H9 (cell line): ENCODE data around the gene ZMIZ1. TPM values are rescaled to one million over a fixed set of nuclear protein-coding genes. Genes with fewer than 3 reads are reported as not detected.
A peak's percentile ranks its signal among the peaks of the same experiment; 100 is the strongest.

Experiments
- DNase-seq: peaks from one replicate; pipeline ENCODE4 v3.0.0-alpha.2; 2017
- H2AFZ ChIP-seq: one replicate; pipeline ENCODE4 v1.6.1; 2013; ENCODE audit warnings: mild to moderate bottlenecking, low read length, control low read depth, moderate library complexity
- H2AK5ac ChIP-seq: 2 replicates; pipeline ENCODE4 v1.6.1; 2013; ENCODE audit warnings: low read length, control low read depth, mixed read lengths; ENCODE audit not compliant: insufficient read length
- H2BK120ac ChIP-seq: one replicate; pipeline ENCODE4 v1.6.1; 2013; ENCODE audit warnings: low read depth, mild to moderate bottlenecking, low read length, control low read depth, inconsistent platforms; ENCODE audit not compliant: poor library complexity, severe bottlenecking
- H2BK12ac ChIP-seq: 2 replicates; pipeline ENCODE4 v1.6.1; 2013; ENCODE audit warnings: low read length, control low read depth, mixed read lengths, low read depth; ENCODE audit not compliant: insufficient read length
- H2BK15ac ChIP-seq: 2 replicates; pipeline ENCODE4 v1.6.1; 2013; ENCODE audit warnings: low read depth, low read length, control low read depth
- H2BK20ac ChIP-seq: one replicate; pipeline ENCODE4 v1.6.1; 2013; ENCODE audit warnings: low read depth, mild to moderate bottlenecking, low read length, control low read depth, inconsistent platforms; ENCODE audit not compliant: poor library complexity, severe bottlenecking
- H2BK5ac ChIP-seq: 2 replicates; pipeline ENCODE4 v1.6.1; 2013; ENCODE audit warnings: low read length, control low read depth, mixed read lengths; ENCODE audit not compliant: insufficient read length
- H3K14ac ChIP-seq: 2 replicates; pipeline ENCODE4 v1.6.1; 2013; ENCODE audit warnings: low read length, control low read depth; ENCODE audit not compliant: insufficient read depth
- H3K18ac ChIP-seq: 2 replicates; pipeline ENCODE4 v1.6.1; 2013; ENCODE audit warnings: low read depth, mild to moderate bottlenecking, mixed read lengths, low read length, control low read depth; ENCODE audit not compliant: insufficient read length
- H3K23ac ChIP-seq: 2 replicates; pipeline ENCODE4 v1.6.1; 2013; ENCODE audit warnings: low read length, control low read depth, mixed read lengths, low read depth; ENCODE audit not compliant: insufficient read length
- H3K23me2 ChIP-seq: 2 replicates; pipeline ENCODE4 v1.6.1; 2013; ENCODE audit warnings: low read depth, mild to moderate bottlenecking, mixed read lengths, low read length, control low read depth; ENCODE audit not compliant: insufficient read length, poor library complexity, severe bottlenecking
- H3K27ac ChIP-seq: 2 replicates; pipeline ENCODE4 v1.5.1; 2013; ENCODE audit warnings: low read length, control low read depth, mixed read lengths, low read depth; ENCODE audit not compliant: insufficient read length
- H3K27me3 ChIP-seq: 2 replicates; pipeline ENCODE4 v1.6.1; 2013; ENCODE audit warnings: low read length, control low read depth, inconsistent platforms; ENCODE audit not compliant: insufficient read depth
- H3K4ac ChIP-seq: 2 replicates; pipeline ENCODE4 v1.6.1; 2013; ENCODE audit warnings: low read depth, mild to moderate bottlenecking, control low read depth, inconsistent platforms, low read length, moderate library complexity
- H3K4me1 ChIP-seq: 2 replicates; pipeline ENCODE4 v1.6.1; 2013; ENCODE audit warnings: low read length, control low read depth, inconsistent platforms; ENCODE audit not compliant: insufficient read depth
- H3K4me2 ChIP-seq: 2 replicates; pipeline ENCODE4 v1.6.1; 2013; ENCODE audit warnings: low read length, control low read depth, mixed read lengths; ENCODE audit not compliant: insufficient read length, insufficient read depth
- H3K56ac ChIP-seq: 2 replicates; pipeline ENCODE4 v1.6.1; 2013; ENCODE audit warnings: low read depth, mild to moderate bottlenecking, mixed read lengths, low read length, control low read depth; ENCODE audit not compliant: insufficient read length
- H3K79me1 ChIP-seq: 2 replicates; pipeline ENCODE4 v1.6.1; 2013; ENCODE audit warnings: low read depth, mild to moderate bottlenecking, moderate library complexity, low read length, control low read depth, inconsistent platforms; ENCODE audit not compliant: insufficient read depth, poor library complexity, severe bottlenecking
- H3K79me2 ChIP-seq: 2 replicates; pipeline ENCODE4 v1.6.1; 2013; ENCODE audit warnings: low read length, control low read depth, inconsistent platforms; ENCODE audit not compliant: insufficient read depth
- H3K9ac ChIP-seq: 2 replicates; pipeline ENCODE4 v1.6.1; 2013; ENCODE audit warnings: low read length, control low read depth, mixed read lengths; ENCODE audit not compliant: insufficient read length; ENCODE audit errors: extremely low read depth
- H3K9me3 ChIP-seq: one replicate; pipeline ENCODE4 v1.6.1; 2013; ENCODE audit warnings: low read depth, low read length, inconsistent platforms; ENCODE audit not compliant: control insufficient read depth
- H3T11ph ChIP-seq: one replicate; pipeline ENCODE4 v1.6.1; 2013; ENCODE audit warnings: mild to moderate bottlenecking, low read length, control low read depth, inconsistent platforms
- H4K20me1 ChIP-seq: one replicate; pipeline ENCODE4 v1.6.1; 2013; ENCODE audit not compliant: control insufficient read depth, insufficient read length, insufficient read depth
- H4K5ac ChIP-seq: 2 replicates; pipeline ENCODE4 v1.6.1; 2013; ENCODE audit warnings: low read depth, mild to moderate bottlenecking, mixed read lengths, low read length, control low read depth; ENCODE audit not compliant: insufficient read length
- H4K8ac ChIP-seq: replicated peaks from 2 replicates; pipeline ENCODE4 v1.6.1; 2013; ENCODE audit warnings: low read length, control low read depth, mixed read lengths, low read depth; ENCODE audit not compliant: insufficient read length
- H4K91ac ChIP-seq: 2 replicates; pipeline ENCODE4 v1.6.1; 2013; ENCODE audit warnings: low read depth, mild to moderate bottlenecking, moderate library complexity, mixed read lengths, low read length, control low read depth; ENCODE audit not compliant: insufficient read length
- H3K27ac Mint-ChIP-seq, 3 experiments: 2 replicates in 2 of 3; 3 replicates in 1 of 3; pipeline ENCODE4 v1.8.0; 2020 to 2021; ENCODE audit warnings: mixed read lengths in 3 of 3, mild to moderate bottlenecking in 1 of 3, moderate library complexity in 1 of 3
- H3K27me3 Mint-ChIP-seq: 2 replicates; pipeline ENCODE4 v1.8.0; 2021; ENCODE audit warnings: low read depth, mild to moderate bottlenecking, moderate library complexity, mixed read lengths
- H3K36me3 Mint-ChIP-seq, 3 experiments: 2 replicates in 2 of 3; 3 replicates in 1 of 3; pipeline ENCODE4 v1.8.0; 2020 to 2021; ENCODE audit warnings: low read depth in 3 of 3, mixed read lengths in 3 of 3; ENCODE audit not compliant: insufficient read depth in 1 of 3
- H3K4me1 Mint-ChIP-seq, 2 experiments: 2 replicates each; pipeline ENCODE4 v1.8.0; 2020; ENCODE audit warnings: mixed read lengths in 2 of 2
- H3K4me3 Mint-ChIP-seq, 2 experiments: 2 replicates in 1 of 2; 3 replicates in 1 of 2; pipeline ENCODE4 v1.8.0; 2020 to 2021; ENCODE audit warnings: mild to moderate bottlenecking in 2 of 2, mixed read lengths in 2 of 2, moderate library complexity in 1 of 2
- H3K9me3 Mint-ChIP-seq, 2 experiments: 2 replicates in 1 of 2; 3 replicates in 1 of 2; pipeline ENCODE4 v1.8.0; 2020; ENCODE audit warnings: mild to moderate bottlenecking in 2 of 2, mixed read lengths in 2 of 2, moderate library complexity in 1 of 2
- WGBS: extraction: QIAGEN DNeasy Blood & Tissue Kit; methylation state at CpG from one replicate; pipeline ENCODE4 v1.1.7; 2013; ENCODE audit warnings: missing lambda C conversion rate, low lambda C conversion rate, mixed read lengths; ENCODE audit not compliant: insufficient read length; ENCODE audit errors: extremely low coverage; 5-methylcytosine and 5-hydroxymethylcytosine counted together
- total RNA-seq: library from RNA; stranded (reverse); gene quantifications from 2 replicates; pipeline ENCODE4 v1.2.1, GENCODE V29; 2021
- TF ChIP-seq, protein P1 (sequence below): fragments of 200-600 bp; sonication (generic); conservative IDR thresholded peaks from 3 replicates; pipeline ENCODE4 v1.8.0; 2021; ENCODE audit warnings: antibody characterized with exemption, mild to moderate bottlenecking

The ZMIZ1 gene
- total RNA-seq, 1 experiment from 2014 or later = 36.9 TPM

DNA sequence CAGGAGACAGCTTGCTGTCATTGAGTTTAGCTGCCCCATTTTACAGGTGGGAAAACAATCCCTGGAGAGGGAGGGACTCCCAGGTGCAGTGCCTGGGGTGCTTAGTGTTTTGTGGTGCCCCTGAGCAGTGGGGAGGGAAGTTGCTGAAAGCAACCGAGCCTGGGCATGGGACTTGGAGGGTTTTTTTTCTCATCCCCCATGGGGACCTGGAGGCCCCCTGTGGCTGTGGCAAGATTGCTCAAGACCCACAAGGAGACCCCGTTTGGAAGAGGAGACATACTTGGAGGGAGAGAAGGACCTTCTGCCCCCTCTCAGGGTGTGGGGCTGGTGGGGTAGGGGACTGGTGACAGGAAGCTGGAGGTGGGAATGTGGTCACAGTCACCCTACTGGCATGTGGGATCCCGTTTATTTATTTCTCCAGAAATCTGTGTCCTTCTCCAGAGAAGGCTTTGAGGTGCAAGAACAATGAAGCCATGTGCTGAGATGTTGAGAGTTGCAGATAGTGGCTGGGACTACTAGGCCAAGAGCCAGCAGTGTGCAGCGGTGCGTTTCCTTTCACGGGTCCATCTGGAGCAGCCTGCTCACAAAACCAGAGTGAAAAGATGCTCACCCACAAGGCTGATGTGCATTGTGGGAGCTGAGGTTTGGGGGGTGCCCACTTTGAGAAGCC lies 21.5 kb downstream of the ZMIZ1 start:
- no peak overlapping the region for H3K4ac ChIP-seq
- WGBS = no CpG with 5 or more reads among the region's 6 CpGs
- no peaks in the 10 kb centered on the region for H3K23me2 ChIP-seq
- H3K9me3 Mint-ChIP-seq = no peaks in the 10 kb centered on the region
- H2AFZ ChIP-seq = no peak overlapping the region
- H3K4me2 ChIP-seq = no peak overlapping the region
- no peak overlapping the region for H2AK5ac ChIP-seq
- no peak overlapping the region for H2BK12ac ChIP-seq
- H3K9ac ChIP-seq = no peak overlapping the region
- H3K4me1 Mint-ChIP-seq = peaks cover 33 to 54% of the 10 kb centered on the region in 2 experiments
- peaks cover 17% of the 10 kb centered on the region; the same call in 1 of the 2 replicates for H3K79me2 ChIP-seq
- no peak for DNase-seq
- no peak overlapping the region for H3K23ac ChIP-seq
- no peak overlapping the region for H3K14ac ChIP-seq
- no peak overlapping the region for H2BK5ac ChIP-seq
- no peak overlapping the region for H3K18ac ChIP-seq
- no peak overlapping the region for H2BK15ac ChIP-seq
- no peaks in the 10 kb centered on the region for H3K27me3 ChIP-seq
- H3K27me3 Mint-ChIP-seq = no peaks in the 10 kb centered on the region
- H3K4me1 ChIP-seq = no peaks in the 10 kb centered on the region
- H4K20me1 ChIP-seq = no peaks in the 10 kb centered on the region
- peaks cover 0 to 7% (median 0%) of the 10 kb centered on the region in 3 experiments; a peak in 2 of 7 replicates for H3K36me3 Mint-ChIP-seq
- no peak overlapping the region for H3K4me3 Mint-ChIP-seq
- H3K27ac Mint-ChIP-seq = peak overlapping the region in 2 of 3 experiments; percentile 34 to 46; a peak in 1 of 7 replicates
- H4K5ac ChIP-seq = no peak overlapping the region
- TF ChIP-seq, protein P1, sequence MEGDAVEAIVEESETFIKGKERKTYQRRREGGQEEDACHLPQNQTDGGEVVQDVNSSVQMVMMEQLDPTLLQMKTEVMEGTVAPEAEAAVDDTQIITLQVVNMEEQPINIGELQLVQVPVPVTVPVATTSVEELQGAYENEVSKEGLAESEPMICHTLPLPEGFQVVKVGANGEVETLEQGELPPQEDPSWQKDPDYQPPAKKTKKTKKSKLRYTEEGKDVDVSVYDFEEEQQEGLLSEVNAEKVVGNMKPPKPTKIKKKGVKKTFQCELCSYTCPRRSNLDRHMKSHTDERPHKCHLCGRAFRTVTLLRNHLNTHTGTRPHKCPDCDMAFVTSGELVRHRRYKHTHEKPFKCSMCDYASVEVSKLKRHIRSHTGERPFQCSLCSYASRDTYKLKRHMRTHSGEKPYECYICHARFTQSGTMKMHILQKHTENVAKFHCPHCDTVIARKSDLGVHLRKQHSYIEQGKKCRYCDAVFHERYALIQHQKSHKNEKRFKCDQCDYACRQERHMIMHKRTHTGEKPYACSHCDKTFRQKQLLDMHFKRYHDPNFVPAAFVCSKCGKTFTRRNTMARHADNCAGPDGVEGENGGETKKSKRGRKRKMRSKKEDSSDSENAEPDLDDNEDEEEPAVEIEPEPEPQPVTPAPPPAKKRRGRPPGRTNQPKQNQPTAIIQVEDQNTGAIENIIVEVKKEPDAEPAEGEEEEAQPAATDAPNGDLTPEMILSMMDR = no peak
- no peak overlapping the region for H3K56ac ChIP-seq
- H3K79me1 ChIP-seq = peaks cover 8% of the 10 kb centered on the region
- no peak overlapping the region for H3T11ph ChIP-seq
- H2BK20ac ChIP-seq = no peak overlapping the region
- no peaks in the 10 kb centered on the region for H3K9me3 ChIP-seq
- no peak overlapping the region for H4K91ac ChIP-seq
- H2BK120ac ChIP-seq = no peak overlapping the region
- no peak overlapping the region for H4K8ac ChIP-seq
- H3K27ac ChIP-seq = no peak overlapping the region
